ENCODE data around the gene ZBTB12. TPM values are rescaled to one million over a fixed set of nuclear protein-coding genes. Genes with fewer than 3 reads are reported as not detected.

Gene ZBTB12
- 1.3 and 1.9 TPM in 2 replicates for total RNA-seq

GRCh38 chr6:31901953-31902643 is at the start of gene ZBTB12:
Gene ZBTB12, minus strand, starts transcription at chr6:31902086. Its CDS starts 781 bp downstream, at chr6:31901305.

GRCh38 chr6:31945507-31946369 is 43.9 kb upstream of the ZBTB12 start, which contains the start of gene CFB:
Gene CFB, plus strand, starts transcription at chr6:31946095. Its CDS starts 127 bp downstream, at chr6:31946222.

GRCh38 chr6:31927242-31927862 is 25.5 kb upstream of the ZBTB12 start, which contains the start of gene C2:
Gene C2, plus strand, starts transcription at chr6:31927717. Its CDS starts 36 bp downstream, at chr6:31927753.

GRCh38 chr6:31897612-31898382 is 4.1 kb downstream of the ZBTB12 start, which contains the start of gene EHMT2:
Gene EHMT2, minus strand, starts transcription at chr6:31897698. Its CDS starts 21 bp downstream, at chr6:31897677.

GRCh38 chr6:31878726-31879125 is 23.2 kb downstream of the ZBTB12 start, which contains the start of gene SLC44A4:
Gene SLC44A4, minus strand, starts transcription at chr6:31878997. Its CDS starts 17 bp downstream, at chr6:31878980.

GRCh38 chr6:31862344-31863235 is 39.3 kb downstream of the ZBTB12 start, which contains the start of gene NEU1:
Gene NEU1, minus strand, starts transcription at chr6:31862821. Its CDS starts 45 bp downstream, at chr6:31862776.

Small RNA genes lying within 50 kb of the gene (small RNA-seq; reads per million reads assigned to genes)
- gene AL645922.1 = not detected

Other genes starting within 250 kb of the ZBTB12 start
- 127 and 138 TPM in 2 replicates for gene BAG6, start 249.4 kb downstream of the ZBTB12 start, total RNA-seq
- gene APOM, start 246.2 kb downstream of the ZBTB12 start, total RNA-seq = 2.0 and 2.2 TPM in 2 replicates
- 15.2 and 19.5 TPM in 2 replicates for gene C6orf47, start 241.3 kb downstream of the ZBTB12 start, total RNA-seq
- gene GPANK1, start 237.1 kb downstream of the ZBTB12 start, total RNA-seq = 17.0 and 17.1 TPM in 2 replicates
- gene CSNK2B, start 236.0 kb downstream of the ZBTB12 start, total RNA-seq = 118 and 149 TPM in 2 replicates
- 4.2 and 4.8 TPM in 2 replicates for gene LY6G5B, start 232.1 kb downstream of the ZBTB12 start, total RNA-seq
- gene LY6G5C, start 221.0 kb downstream of the ZBTB12 start, total RNA-seq = 0.26 and 0.65 TPM in 2 replicates
- gene ABHD16A, start 198.8 kb downstream of the ZBTB12 start, total RNA-seq = 29.9 and 35.3 TPM in 2 replicates
- not detected in 2 replicates for gene LY6G6F, start 195.2 kb downstream of the ZBTB12 start, total RNA-seq
- gene LY6G6D, start 186.7 kb downstream of the ZBTB12 start, total RNA-seq = not detected in 2 replicates
- not detected in 2 replicates for gene LY6G6C, start 180.3 kb downstream of the ZBTB12 start, total RNA-seq
- gene MPIG6B, start 178.7 kb downstream of the ZBTB12 start, total RNA-seq = not detected in 2 replicates
- 76.2 and 84.3 TPM in 2 replicates for gene DDAH2, start 172.8 kb downstream of the ZBTB12 start, total RNA-seq
- gene CLIC1, start 165.6 kb downstream of the ZBTB12 start, total RNA-seq = 597 and 600 TPM in 2 replicates
- 10.7 and 12.3 TPM in 2 replicates for gene MSH5, start 162.1 kb downstream of the ZBTB12 start, total RNA-seq
- 0.54 and 1.4 TPM in 2 replicates for gene SAPCD1, start 139.4 kb downstream of the ZBTB12 start, total RNA-seq
- 1.0 and 1.9 TPM in 2 replicates for gene VWA7, start 124.8 kb downstream of the ZBTB12 start, total RNA-seq
- gene VARS1, start 106.3 kb downstream of the ZBTB12 start, total RNA-seq = 38.3 and 45.2 TPM in 2 replicates
- gene LSM2, start 95.1 kb downstream of the ZBTB12 start, total RNA-seq = 28.3 and 32.4 TPM in 2 replicates
- gene HSPA1L, start 86.8 kb downstream of the ZBTB12 start, total RNA-seq = 1.0 and 1.4 TPM in 2 replicates
- 91.1 and 137 TPM in 2 replicates for gene HSPA1A, start 86.5 kb downstream of the ZBTB12 start, total RNA-seq
- gene HSPA1B, start 74.3 kb downstream of the ZBTB12 start, total RNA-seq = 123 and 152 TPM in 2 replicates
- gene NEU1, start 39.3 kb downstream of the ZBTB12 start, total RNA-seq = 48.6 and 57.6 TPM in 2 replicates
- gene SLC44A4, start 23.1 kb downstream of the ZBTB12 start, total RNA-seq = 0.22 TPM in 1 of 2 replicates, not detected in the other
- 41.4 and 51.4 TPM in 2 replicates for gene EHMT2, start 4.4 kb downstream of the ZBTB12 start, total RNA-seq
- 19.1 and 22.0 TPM in 2 replicates for gene C2, start 25.6 kb upstream of the ZBTB12 start, total RNA-seq
- 26.9 and 34.6 TPM in 2 replicates for gene CFB, start 44.0 kb upstream of the ZBTB12 start, total RNA-seq
- gene NELFE, start 56.9 kb upstream of the ZBTB12 start, total RNA-seq = 97.0 and 105 TPM in 2 replicates
- gene SKIC2, start 57.1 kb upstream of the ZBTB12 start, total RNA-seq = 35.3 and 40.4 TPM in 2 replicates
- 11.6 and 13.0 TPM in 2 replicates for gene DXO, start 70.1 kb upstream of the ZBTB12 start, total RNA-seq
- 4.0 and 8.2 TPM in 2 replicates for gene C4A, start 80.0 kb upstream of the ZBTB12 start, total RNA-seq
- 2.4 and 3.4 TPM in 2 replicates for gene C4B, start 112.7 kb upstream of the ZBTB12 start, total RNA-seq
- 0.13 TPM in 1 of 2 replicates, not detected in the other for gene CYP21A2, start 136.3 kb upstream of the ZBTB12 start, total RNA-seq
- 23.9 and 41.1 TPM in 2 replicates for gene TNXB, start 207.3 kb upstream of the ZBTB12 start, total RNA-seq
- gene ATF6B, start 226.2 kb upstream of the ZBTB12 start, total RNA-seq = 21.6 and 33.5 TPM in 2 replicates
- 4.6 and 8.8 TPM in 2 replicates for gene FKBPL, start 228.2 kb upstream of the ZBTB12 start, total RNA-seq
- gene PRRT1, start 249.9 kb upstream of the ZBTB12 start, total RNA-seq = 0.39 and 0.54 TPM in 2 replicates

Measured in articular chondrocyte of knee joint (primary cell).